Activated naive CD4-positive, alpha-beta T cell treated with Interleukin-2 at 50 U/mL for 16 hours (primary cell): ENCODE measurements around the gene TFDP1.

Experiments
- DNase-seq: peaks from one replicate; pipeline ENCODE4 v3.0.0-alpha.2; 2020

Gene TFDP1

DNA sequence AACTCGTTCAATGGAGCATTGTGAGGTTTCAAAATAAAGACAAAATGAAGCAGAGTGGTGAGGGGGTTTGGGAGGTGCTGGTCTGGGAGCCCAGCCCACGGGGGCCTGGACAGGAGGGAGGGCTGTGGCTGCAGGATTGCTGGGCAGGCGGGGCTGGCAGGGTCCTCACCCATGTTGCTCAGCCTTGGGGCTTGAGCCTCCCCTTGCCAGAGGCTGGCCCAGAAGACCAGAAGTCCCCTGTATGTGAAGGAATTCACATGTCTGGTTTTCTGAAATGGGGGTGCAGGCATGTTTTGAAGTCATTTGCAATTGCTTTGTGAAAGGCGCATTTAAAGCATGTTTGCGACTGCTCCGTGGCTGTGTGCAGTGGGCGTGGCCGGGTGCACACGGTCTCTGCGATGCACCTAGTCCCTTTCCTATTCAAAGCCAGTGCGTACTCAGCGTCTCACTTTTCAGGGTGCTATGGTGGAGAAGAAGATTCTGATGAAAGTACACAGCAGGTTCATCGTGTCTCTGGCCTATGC, 84.7 kb downstream of the TFDP1 start:
- DNase-seq = no peak

DNA sequence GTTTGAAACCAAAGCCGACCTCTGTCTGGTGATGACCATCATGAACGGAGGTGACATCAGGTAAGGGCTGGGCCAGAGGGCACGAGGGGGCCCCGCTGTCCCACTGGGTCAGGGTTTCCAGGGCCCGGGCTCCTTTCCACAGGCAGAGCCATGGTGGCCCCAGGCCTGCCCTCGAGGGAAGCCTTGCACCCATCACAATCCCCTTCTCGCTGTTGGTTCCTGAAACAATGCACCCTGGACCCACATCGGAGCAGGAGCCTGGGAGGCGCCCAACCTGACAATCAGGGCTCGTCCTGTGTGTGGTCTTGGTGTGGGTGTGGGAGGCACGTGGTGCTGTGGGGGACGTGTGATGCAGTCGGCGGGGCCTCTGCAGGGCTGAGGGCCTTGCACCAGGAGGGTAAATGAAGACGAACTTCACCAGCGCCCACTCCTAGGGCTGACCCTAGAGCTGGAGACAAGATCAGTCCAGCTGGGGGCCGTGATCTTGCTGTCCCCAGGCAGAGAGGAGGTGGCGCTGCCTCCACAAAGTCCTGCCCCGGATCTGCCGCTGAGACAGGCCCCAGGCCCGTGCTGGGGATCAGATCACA, 85.3 kb downstream of the TFDP1 start:
- no peak for DNase-seq

DNA sequence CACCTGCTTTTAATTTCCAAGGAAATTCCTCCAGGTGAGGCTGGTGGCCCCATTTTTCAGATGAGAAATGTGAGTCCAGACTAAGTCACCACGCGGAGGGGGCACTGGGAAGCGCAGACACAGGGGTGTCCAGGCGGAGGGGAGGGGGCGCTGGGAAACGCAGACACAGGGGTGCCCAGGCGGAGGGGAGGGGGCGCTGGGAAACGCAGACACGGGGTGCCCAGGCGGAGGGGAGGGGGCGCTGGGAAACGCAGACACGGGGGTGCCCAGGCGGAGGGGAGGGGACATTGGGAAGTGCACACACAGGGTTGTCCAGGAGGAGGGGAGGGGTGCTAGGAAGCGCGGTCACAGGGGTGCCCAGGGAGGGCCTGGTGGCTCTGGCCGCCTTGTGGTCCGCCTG, 86.0 kb downstream of the TFDP1 start:
- no peak for DNase-seq

- DNase-seq = no peak
These were observed 86.8 kb downstream of the TFDP1 start for GRCh38 chr13:113671066-113672001.

- DNase-seq = no peak
These were observed 87.6 kb downstream of the TFDP1 start for GRCh38 chr13:113672002-113672651.
